IMR-90 (cell line): ENCODE results near the gene TMCO5A. TPM values are rescaled to one million over a fixed set of nuclear protein-coding genes. Genes with fewer than 3 reads are reported as not detected.
A peak's percentile ranks its signal among the peaks of the same experiment; 100 is the strongest.

Source experiments
- ATAC-seq: fragments of 200-7000 bp; cut with Tn5 transposase; 2 replicates; pipeline ENCODE4 v1.9.1; 2020; ENCODE audit warnings: low read depth, mild to moderate bottlenecking, moderate library complexity
- BruUV-seq: library from RNA; stranded (reverse); fragments of 400-500 nt; replicated peaks from 2 replicates; lab custom pipeline; 2021; lab: Mats Ljungman, UMichigan
- CTCF ChIA-PET: fragments of 300-600 bp; formaldehyde crosslinking; extraction: SDS; loops from one replicate; lab custom pipeline; 2021; ENCODE audit warnings: antibody characterized with exemption; lab: Yijun Ruan, JAX
- POLR2A ChIA-PET: fragments of 300-600 bp; sonication (Branson Sonifier 250); formaldehyde crosslinking; loops from one replicate; lab custom pipeline; 2022; ENCODE audit warnings: antibody characterized with exemption; ENCODE audit not compliant: unreplicated experiment; lab: Charles Lee
- DNase-seq: peaks from one replicate; pipeline ENCODE4 v3.0.0; 2013
- H2AFZ ChIP-seq: replicated peaks from 2 replicates; pipeline ENCODE3; 2013; ENCODE audit warnings: low read length, mild to moderate bottlenecking; ENCODE audit not compliant: poor library complexity
- H2AK5ac ChIP-seq: 2 replicates; pipeline ENCODE4 v1.6.1; 2013; ENCODE audit warnings: low read depth, low read length, inconsistent platforms
- H2AK9ac ChIP-seq: replicated peaks from 2 replicates; pipeline ENCODE3; 2013; ENCODE audit warnings: mild to moderate bottlenecking, low read depth, low read length, moderate library complexity; ENCODE audit not compliant: poor library complexity
- H2BK120ac ChIP-seq: 2 replicates; pipeline ENCODE4 v1.6.1; 2013; ENCODE audit warnings: low read depth, low read length, inconsistent platforms
- H2BK15ac ChIP-seq: 3 replicates; pipeline ENCODE4 v1.6.1; 2013; ENCODE audit warnings: low read depth, low read length, inconsistent platforms
- H2BK20ac ChIP-seq: 2 replicates; pipeline ENCODE4 v1.6.1; 2013; ENCODE audit warnings: low read depth, mild to moderate bottlenecking, inconsistent platforms, low read length, moderate library complexity
- H2BK5ac ChIP-seq: 2 replicates; pipeline ENCODE4 v1.6.1; 2013; ENCODE audit warnings: mild to moderate bottlenecking, low read depth, low read length, inconsistent platforms; ENCODE audit not compliant: poor library complexity, severe bottlenecking
- H3K14ac ChIP-seq: replicated peaks from 2 replicates; pipeline ENCODE4 v1.6.1; 2013; ENCODE audit warnings: low read depth, low read length, inconsistent platforms
- H3K18ac ChIP-seq: 2 replicates; pipeline ENCODE4 v1.6.1; 2013; ENCODE audit warnings: low read depth, low read length, control low read depth
- H3K23ac ChIP-seq: 2 replicates; pipeline ENCODE4 v1.6.1; 2013; ENCODE audit warnings: low read depth, low read length, inconsistent platforms
- H3K27ac ChIP-seq: 2 replicates; pipeline ENCODE4 v1.5.1; 2013; ENCODE audit warnings: mild to moderate bottlenecking, control low read depth, low read length; ENCODE audit not compliant: insufficient read depth
- H3K27me3 ChIP-seq: 2 replicates; pipeline ENCODE4 v1.6.1; 2013; ENCODE audit warnings: low read length; ENCODE audit not compliant: control insufficient read depth, insufficient read depth
- H3K36me3 ChIP-seq: 2 replicates; pipeline ENCODE4 v1.6.1; 2013; ENCODE audit warnings: low read length, mixed read lengths; ENCODE audit not compliant: control insufficient read depth, insufficient read depth
- H3K4ac ChIP-seq: 2 replicates; pipeline ENCODE4 v1.6.1; 2013; ENCODE audit warnings: low read depth, low read length, inconsistent platforms
- H3K4me1 ChIP-seq: 2 replicates; pipeline ENCODE4 v1.6.1; 2013; ENCODE audit warnings: low read length, mixed read lengths; ENCODE audit not compliant: control insufficient read depth, insufficient read depth
- H3K4me2 ChIP-seq: 2 replicates; pipeline ENCODE4 v1.6.1; 2013; ENCODE audit warnings: low read depth, mild to moderate bottlenecking, control low read depth, low read length, moderate library complexity
- H3K4me3 ChIP-seq: 2 replicates; pipeline ENCODE4 v1.5.1; 2013; ENCODE audit warnings: low read depth, mild to moderate bottlenecking, control low read depth, low read length, moderate library complexity; ENCODE audit not compliant: insufficient read depth
- H3K56ac ChIP-seq: 2 replicates; pipeline ENCODE4 v1.6.1; 2013; ENCODE audit warnings: low read length, inconsistent platforms; ENCODE audit not compliant: insufficient read depth; ENCODE audit errors: extremely low read depth
- H3K79me1 ChIP-seq, 2 experiments: 2 replicates each; pipeline ENCODE4 v1.6.1; 2013; ENCODE audit warnings: low read length in 2 of 2, inconsistent platforms in 1 of 2, low read depth in 1 of 2
- H3K9ac ChIP-seq: 2 replicates; pipeline ENCODE4 v1.6.1; 2013; ENCODE audit warnings: low read depth, low read length, control low read depth
- H3K9me1 ChIP-seq: 2 replicates; pipeline ENCODE4 v1.6.1; 2013; ENCODE audit warnings: low read length, inconsistent platforms; ENCODE audit not compliant: insufficient read depth
- H3K9me3 ChIP-seq: 2 replicates; pipeline ENCODE4 v1.6.1; 2013; ENCODE audit warnings: low read length; ENCODE audit not compliant: control insufficient read depth, insufficient read depth
- H4K20me1 ChIP-seq: 2 replicates; pipeline ENCODE4 v1.6.1; 2013; ENCODE audit warnings: low read length, inconsistent platforms; ENCODE audit not compliant: insufficient read depth
- H4K5ac ChIP-seq: 2 replicates; pipeline ENCODE4 v1.6.1; 2013; ENCODE audit warnings: mild to moderate bottlenecking, low read depth, low read length, control low read depth
- H4K8ac ChIP-seq, 2 experiments: 2 replicates each; pipeline ENCODE4 v1.6.1; 2013; ENCODE audit warnings: low read depth in 2 of 2, low read length in 2 of 2, control low read depth in 1 of 2, inconsistent platforms in 1 of 2
- H4K91ac ChIP-seq: 2 replicates; pipeline ENCODE4 v1.6.1; 2013; ENCODE audit warnings: low read depth, low read length, inconsistent platforms; ENCODE audit not compliant: insufficient read depth
- CEBPB ChIP-seq: IDR thresholded peaks from 2 replicates; pipeline ENCODE4 v1.6.1; 2012; ENCODE audit warnings: low read depth, low read length, improper control_type of control experiment
- CHD1 ChIP-seq: IDR thresholded peaks from 2 replicates; pipeline ENCODE4 v1.6.1; 2012; ENCODE audit warnings: low read depth, low read length, improper control_type of control experiment
- CTCF ChIP-seq: conservative IDR thresholded peaks from 2 replicates; pipeline ENCODE4 v1.5.1; 2012; ENCODE audit warnings: mild to moderate bottlenecking, low read depth, low read length, improper control_type of control experiment
- ELK1 ChIP-seq: fragments of 150-350 bp; IDR thresholded peaks from 2 replicates; pipeline ENCODE4 v1.6.1; 2016; ENCODE audit warnings: low read depth, mild to moderate bottlenecking, low read length, moderate library complexity, borderline replicate concordance
- FOS ChIP-seq: fragments of 150-350 bp; IDR thresholded peaks from 2 replicates; pipeline ENCODE4 v1.6.1; 2016; ENCODE audit warnings: low read depth, low read length
- MAFK ChIP-seq: IDR thresholded peaks from 2 replicates; pipeline ENCODE4 v1.6.1; 2012; ENCODE audit warnings: low read depth, low read length, improper control_type of control experiment
- MAZ ChIP-seq: IDR thresholded peaks from 2 replicates; pipeline ENCODE4 v1.6.1; 2012; ENCODE audit warnings: low read depth, mild to moderate bottlenecking, low read length, improper control_type of control experiment, moderate library complexity, borderline replicate concordance
- MXI1 ChIP-seq: IDR thresholded peaks from 2 replicates; pipeline ENCODE4 v1.6.1; 2012; ENCODE audit warnings: low read depth, mild to moderate bottlenecking, low read length, moderate library complexity, borderline replicate concordance
- RAD21 ChIP-seq: IDR thresholded peaks from 2 replicates; pipeline ENCODE4 v1.6.1; 2012; ENCODE audit warnings: low read length, improper control_type of control experiment
- SMC3 ChIP-seq: fragments of 150-350 bp; IDR thresholded peaks from 2 replicates; pipeline ENCODE4 v1.6.1; 2016; ENCODE audit warnings: low read depth, mild to moderate bottlenecking, antibody characterized with exemption, low read length, moderate library complexity
- dilution Hi-C: fragments of 300-500 bp; cut with HindIII; formaldehyde crosslinking; loops from one replicate; pipeline ENCODE4 v1.14.3; 2018; ENCODE audit warnings: low sequenced_read_pairs; ENCODE audit not compliant: unreplicated experiment
- in situ Hi-C: fragments of 300-500 bp; cut with MboI; formaldehyde crosslinking; loops from 3 replicates; pipeline ENCODE4 v1.14.3; 2019; ENCODE audit warnings: low sequenced_read_pairs, inconsistent platforms, mixed read lengths
- intact Hi-C: fragments of 100-400 bp; cut with micrococcal nuclease; formaldehyde crosslinking; loops from 2 replicates; pipeline ENCODE4 v1.10.0; 2022
- polyA plus RNA-seq, 3 experiments: library from polyadenylated mRNA; depleted of rRNA; stranded (reverse); fragments of >200 nt; gene quantifications; 2 replicates each; pipeline ENCODE4 v1.2.3, GENCODE V29; 2012; ENCODE audit warnings: low replicate concordance in 1 of 3
- total RNA-seq: library from RNA; depleted of rRNA; stranded (reverse); fragments of >200 nt; gene quantifications from 2 replicates; pipeline ENCODE4 v1.2.3, GENCODE V29; 2012

Gene TMCO5A
- total and polyA plus RNA-seq, 2 of the 4 experiments (the other 2 are of a cell fraction): not detected

DNA sequence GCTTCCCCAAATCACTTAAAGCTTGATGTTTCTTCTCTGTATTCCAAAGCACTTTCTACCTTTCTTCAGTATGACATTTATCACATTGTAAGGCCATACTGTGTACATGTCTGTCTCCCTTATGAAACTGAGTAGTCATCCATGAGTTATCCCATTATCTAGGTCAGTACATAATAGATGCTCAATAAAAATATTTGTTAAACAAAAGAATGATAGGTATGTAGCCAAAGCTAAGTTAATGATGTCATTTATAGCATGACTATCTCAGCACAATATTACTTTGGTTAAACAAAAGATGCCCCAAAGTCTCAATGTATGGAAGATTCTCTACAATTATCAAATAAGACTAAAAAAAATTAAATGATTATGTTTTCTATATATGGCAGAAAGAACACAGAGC is 3.1 kb upstream of the TMCO5A start:
- H3K4ac ChIP-seq: peak overlapping the region; percentile 28; the same call in 1 of the 2 replicates
- H3K4me1 ChIP-seq: peaks cover 15% of the 10 kb centered on the region
- peak overlapping the region; percentile 63 for H2BK5ac ChIP-seq
- CTCF ChIA-PET: no interaction called here
- H3K23ac ChIP-seq: no peak overlapping the region
- DNase-seq (peak; percentile 33), ATAC-seq (0 out of 2 replicates have a peak, but pooled peaks have one; percentile 6)
- H4K91ac ChIP-seq: no peak overlapping the region
- H2AK9ac ChIP-seq: no peak overlapping the region
- H4K20me1 ChIP-seq: no peaks in the 10 kb centered on the region
- no peak overlapping the region for H3K4me2 ChIP-seq
- H2BK20ac ChIP-seq: peak overlapping the region; percentile 60; the same call in 1 of the 2 replicates
- no TSS peak for BruUV-seq
- H2AFZ ChIP-seq: no peak overlapping the region
- H3K9ac ChIP-seq: no peak overlapping the region
- POLR2A ChIA-PET: no interaction called here
- H4K8ac ChIP-seq: peak overlapping the region in 1 of 2 experiments; percentile 53; a peak in 1 of 4 replicates
- peaks cover 4% of the 10 kb centered on the region for H3K9me1 ChIP-seq
- peak overlapping the region; percentile 73; the same call in 1 of the 2 replicates for H2AK5ac ChIP-seq
- 0 out of 3 replicates have a peak overlapping the region, but pooled peaks have one; percentile 4 for H2BK15ac ChIP-seq
- no peak overlapping the region; the same call in 1 of the 2 replicates for H4K5ac ChIP-seq
- H2BK120ac ChIP-seq: peak overlapping the region; percentile 74
- in situ Hi-C loops (no loop called here), dilution Hi-C loops (no loop called here), intact Hi-C loops (no loop called here)
- H3K14ac ChIP-seq: no peak overlapping the region
- H3K18ac ChIP-seq: peak overlapping the region; percentile 95; the same call in 1 of the 2 replicates
- H3K79me1 ChIP-seq: no peaks in the 10 kb centered on the region
- no peak for TF ChIP-seq CTCF
- no peak for TF ChIP-seq MAFK
- TF ChIP-seq SMC3: no peak
- TF ChIP-seq RAD21: no peak
- TF ChIP-seq MAZ: no peak
- no peak for TF ChIP-seq CHD1
- TF ChIP-seq MXI1: no peak
- no peak for TF ChIP-seq FOS
- TF ChIP-seq CEBPB: no peak
- no peak for TF ChIP-seq ELK1
- H3K36me3 ChIP-seq: no peaks in the 10 kb centered on the region
- H3K27me3 ChIP-seq: no peaks in the 10 kb centered on the region
- H3K56ac ChIP-seq: no peak overlapping the region
- H3K4me3 ChIP-seq: no peak overlapping the region
- no peaks in the 10 kb centered on the region for H3K9me3 ChIP-seq
- H3K27ac ChIP-seq: no peak overlapping the region
